ENCODE results near the gene TCL1A. TPM values are rescaled to one million over a fixed set of nuclear protein-coding genes. Genes with fewer than 3 reads are reported as not detected.

The TCL1A gene
- total RNA-seq, 1 experiment from 2014 or later: not detected

DNA sequence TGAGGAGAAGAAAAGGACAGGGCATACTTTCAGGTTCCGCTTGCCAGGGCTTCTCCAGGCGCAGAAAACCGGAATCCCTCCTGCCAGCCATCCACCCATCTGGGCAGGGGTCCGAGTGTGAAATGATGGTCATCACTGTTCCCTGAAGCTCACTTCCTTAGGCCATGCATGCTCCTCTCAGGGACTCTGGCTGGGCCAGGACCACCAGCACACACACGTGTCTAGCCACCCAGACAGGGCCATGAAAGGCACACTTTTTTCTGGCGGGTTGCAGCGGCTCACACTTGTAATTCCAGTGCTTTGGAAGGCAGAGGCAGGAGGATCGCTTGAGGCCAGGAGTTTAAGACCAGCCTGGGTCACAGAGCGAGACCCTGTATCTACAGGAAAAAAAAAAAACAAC lies 1.5 kb downstream of the TCL1A start:
- DNase-seq (ENCODE audit: low read depth, low spot score): no peak
- in situ Hi-C loops (cut with HindIII; ENCODE audit: low pct_unique_long_range_greater_than_20kb, low sequenced_read_pairs): no loop called here

- DNase-seq (ENCODE audit: low read depth, low spot score): no peak
- in situ Hi-C loops (cut with HindIII; ENCODE audit: low pct_unique_long_range_greater_than_20kb, low sequenced_read_pairs): no loop called here
Measured at GRCh38 chr14:95711476-95712176, 2.3 kb downstream of the TCL1A start.

DNA sequence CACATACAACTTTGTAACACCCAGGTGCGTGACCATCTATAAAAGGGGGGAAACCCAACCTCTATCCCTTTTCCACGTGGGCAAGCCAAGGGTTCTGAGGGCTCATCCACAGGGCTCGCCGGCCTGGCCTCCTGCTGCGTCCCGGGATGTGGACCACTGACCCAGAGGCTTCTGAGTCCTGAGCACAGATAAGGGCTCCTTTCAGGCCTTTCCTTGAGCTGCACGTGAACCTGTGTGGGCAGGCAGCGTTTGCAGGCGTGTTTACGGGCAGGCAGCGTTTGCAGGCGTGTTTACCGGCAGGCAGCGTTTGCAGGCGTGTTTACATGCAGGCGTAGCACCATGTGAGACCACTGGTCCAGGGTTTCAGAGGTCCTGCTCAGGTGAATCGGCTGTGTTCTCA lies 3.8 kb downstream of the TCL1A start:
- in situ Hi-C loops (cut with HindIII; ENCODE audit: low pct_unique_long_range_greater_than_20kb, low sequenced_read_pairs): no loop called here
- no peak for DNase-seq (ENCODE audit: low read depth, low spot score)

- DNase-seq (ENCODE audit: low read depth, low spot score): no peak
- in situ Hi-C loops (cut with HindIII; ENCODE audit: low pct_unique_long_range_greater_than_20kb, low sequenced_read_pairs): no loop called here
Measured at GRCh38 chr14:95707327-95707726, 6.6 kb downstream of the TCL1A start.

- DNase-seq (ENCODE audit: low read depth, low spot score): no peak
- in situ Hi-C loops (cut with HindIII; ENCODE audit: low pct_unique_long_range_greater_than_20kb, low sequenced_read_pairs): no loop called here
Measured at GRCh38 chr14:95705518-95705917, 8.4 kb downstream of the TCL1A start.

DNA sequence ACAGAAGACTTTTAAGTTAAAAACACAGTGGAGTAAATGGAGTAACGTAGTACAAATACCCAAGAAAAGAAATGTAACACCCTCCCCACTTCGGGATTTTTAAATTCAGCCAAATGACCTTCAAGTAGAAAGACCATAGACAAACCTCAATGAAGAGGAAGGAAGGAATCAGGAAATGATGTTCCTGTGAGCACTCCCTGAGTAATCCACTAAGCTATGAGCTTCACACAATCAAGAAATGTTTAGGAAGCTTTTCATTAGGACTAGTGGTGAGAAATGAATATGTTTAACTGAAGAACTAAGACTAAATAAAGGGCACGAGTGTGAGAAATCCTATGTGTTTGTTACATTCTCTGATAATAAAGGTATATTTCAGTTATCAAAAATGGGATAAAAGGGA lies 10.1 kb downstream of the TCL1A start:
- no peak for DNase-seq (ENCODE audit: low read depth, low spot score)
- in situ Hi-C loops (cut with HindIII; ENCODE audit: low pct_unique_long_range_greater_than_20kb, low sequenced_read_pairs): no loop called here

DNA sequence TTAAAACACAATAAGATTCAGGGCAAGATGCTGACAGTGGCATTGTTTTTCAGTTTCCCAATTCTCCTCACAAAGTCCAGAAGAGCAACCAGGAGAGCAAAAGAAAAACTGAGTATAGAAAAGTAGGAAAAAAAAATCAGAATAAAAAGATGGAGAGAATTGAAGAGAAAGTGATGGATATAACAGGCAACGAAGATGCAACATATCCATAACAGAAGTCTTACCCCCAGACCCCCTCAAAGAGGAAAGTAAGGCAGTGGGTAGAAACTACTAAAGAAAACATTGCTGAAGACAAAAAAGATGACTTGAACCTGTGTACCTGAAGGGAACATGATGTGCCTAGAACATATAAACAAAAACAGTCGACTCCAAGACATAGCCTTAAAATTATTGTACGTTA lies 10.6 kb downstream of the TCL1A start:
- in situ Hi-C loops (cut with HindIII; ENCODE audit: low pct_unique_long_range_greater_than_20kb, low sequenced_read_pairs): no loop called here

GRCh38 chr14:95701846-95702221 lies 12.1 kb downstream of the TCL1A start:
- in situ Hi-C loops (cut with HindIII; ENCODE audit: low pct_unique_long_range_greater_than_20kb, low sequenced_read_pairs): no loop called here
- no peak for DNase-seq (ENCODE audit: low read depth, low spot score)

More for the DNA sequence above, 10.6 kb downstream of the TCL1A start:
- DNase-seq (ENCODE audit: low read depth, low spot score): no peak

- in situ Hi-C loops (cut with HindIII; ENCODE audit: low pct_unique_long_range_greater_than_20kb, low sequenced_read_pairs): no loop called here
Measured at GRCh38 chr14:95700221-95700976, 13.5 kb downstream of the TCL1A start.

GRCh38 chr14:95699412-95699811 lies 14.5 kb downstream of the TCL1A start:
- in situ Hi-C loops (cut with HindIII; ENCODE audit: low pct_unique_long_range_greater_than_20kb, low sequenced_read_pairs): no loop called here

More at GRCh38 chr14:95700221-95700976, 13.5 kb downstream of the TCL1A start:
- DNase-seq (ENCODE audit: low read depth, low spot score): no peak

GRCh38 chr14:95698287-95698686 lies 15.6 kb downstream of the TCL1A start:
- no peak for DNase-seq (ENCODE audit: low read depth, low spot score)
- in situ Hi-C loops (cut with HindIII; ENCODE audit: low pct_unique_long_range_greater_than_20kb, low sequenced_read_pairs): no loop called here

More at GRCh38 chr14:95699412-95699811, 14.5 kb downstream of the TCL1A start:
- DNase-seq (ENCODE audit: low read depth, low spot score): no peak

GRCh38 chr14:95697764-95698163 lies 16.2 kb downstream of the TCL1A start:
- in situ Hi-C loops (cut with HindIII; ENCODE audit: low pct_unique_long_range_greater_than_20kb, low sequenced_read_pairs): no loop called here

GRCh38 chr14:95696741-95697140 lies 17.2 kb downstream of the TCL1A start:
- in situ Hi-C loops (cut with HindIII; ENCODE audit: low pct_unique_long_range_greater_than_20kb, low sequenced_read_pairs): no loop called here
- no peak for DNase-seq (ENCODE audit: low read depth, low spot score)

More at GRCh38 chr14:95697764-95698163, 16.2 kb downstream of the TCL1A start:
- DNase-seq (ENCODE audit: low read depth, low spot score): no peak

DNA sequence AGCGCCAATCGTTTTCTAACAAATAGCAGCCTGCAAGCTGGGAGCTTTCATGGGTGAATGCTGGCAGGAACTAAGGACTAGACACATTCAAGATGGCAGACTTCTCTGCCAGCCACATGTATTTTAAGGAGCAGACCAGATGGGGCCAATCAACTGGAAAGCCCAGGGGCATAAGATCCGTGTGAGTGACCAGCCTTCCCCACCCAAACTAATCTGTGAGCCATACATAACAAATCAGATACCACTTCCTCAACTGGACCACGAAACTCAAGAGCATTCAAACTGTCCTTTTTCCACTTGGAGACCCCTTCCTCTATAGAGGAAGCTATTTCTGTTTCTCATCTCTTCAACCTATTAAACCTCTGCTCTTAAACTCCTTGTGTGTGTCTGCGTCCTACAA lies 18.0 kb downstream of the TCL1A start:
- DNase-seq (ENCODE audit: low read depth, low spot score): no peak
- in situ Hi-C loops (cut with HindIII; ENCODE audit: low pct_unique_long_range_greater_than_20kb, low sequenced_read_pairs): no loop called here

GRCh38 chr14:95695051-95695450 lies 18.9 kb downstream of the TCL1A start:
- in situ Hi-C loops (cut with HindIII; ENCODE audit: low pct_unique_long_range_greater_than_20kb, low sequenced_read_pairs): no loop called here
- DNase-seq (ENCODE audit: low read depth, low spot score): no peak

DNA sequence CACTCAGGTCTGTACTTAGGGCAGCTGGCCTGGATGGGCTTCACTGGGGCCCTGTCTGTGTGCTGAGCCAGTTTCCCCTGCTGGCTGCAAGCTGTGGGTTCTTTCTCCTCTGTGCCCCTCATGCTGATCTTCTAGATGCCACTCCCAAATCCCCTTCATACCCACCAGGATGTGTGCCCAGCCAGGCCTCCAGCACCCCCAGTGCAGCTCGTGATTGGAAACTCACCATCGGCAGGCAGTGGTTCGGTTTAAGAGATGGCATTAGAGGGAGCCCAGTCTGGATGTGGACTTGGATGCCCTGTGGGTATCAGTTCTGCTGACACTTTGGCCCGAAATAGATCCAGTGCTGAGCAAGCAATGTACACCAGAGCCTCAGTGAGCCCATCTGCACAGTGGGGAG lies 21.8 kb downstream of the TCL1A start:
- in situ Hi-C loops (cut with HindIII; ENCODE audit: low pct_unique_long_range_greater_than_20kb, low sequenced_read_pairs): no loop called here

GRCh38 chr14:95691591-95691990 lies 22.3 kb downstream of the TCL1A start:
- DNase-seq (ENCODE audit: low read depth, low spot score): no peak
- in situ Hi-C loops (cut with HindIII; ENCODE audit: low pct_unique_long_range_greater_than_20kb, low sequenced_read_pairs): no loop called here

More for the DNA sequence above, 21.8 kb downstream of the TCL1A start:
- no peak for DNase-seq (ENCODE audit: low read depth, low spot score)

DNA sequence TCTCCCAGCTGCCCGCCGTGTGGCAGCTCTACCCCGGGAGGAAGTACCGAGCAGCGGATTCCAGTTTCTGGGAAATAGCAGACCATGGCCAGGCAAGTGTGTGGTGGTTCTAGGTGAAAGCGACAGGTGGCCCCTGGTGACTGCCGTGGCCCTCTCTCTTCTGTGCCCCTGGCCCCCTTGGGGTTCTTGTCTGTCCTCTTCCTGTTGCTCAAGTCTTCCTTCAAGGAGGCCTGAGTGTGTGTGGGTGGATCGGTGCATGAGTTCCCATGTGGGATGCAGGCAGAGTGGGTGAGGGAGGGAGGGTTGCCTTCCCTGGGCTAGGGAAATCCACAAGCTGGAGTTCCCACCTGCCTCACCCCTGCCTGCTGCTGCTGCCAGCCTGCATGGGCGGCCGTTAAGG lies 23.1 kb downstream of the TCL1A start:
- no peak for DNase-seq (ENCODE audit: low read depth, low spot score)
- in situ Hi-C loops (cut with HindIII; ENCODE audit: low pct_unique_long_range_greater_than_20kb, low sequenced_read_pairs): no loop called here

DNA sequence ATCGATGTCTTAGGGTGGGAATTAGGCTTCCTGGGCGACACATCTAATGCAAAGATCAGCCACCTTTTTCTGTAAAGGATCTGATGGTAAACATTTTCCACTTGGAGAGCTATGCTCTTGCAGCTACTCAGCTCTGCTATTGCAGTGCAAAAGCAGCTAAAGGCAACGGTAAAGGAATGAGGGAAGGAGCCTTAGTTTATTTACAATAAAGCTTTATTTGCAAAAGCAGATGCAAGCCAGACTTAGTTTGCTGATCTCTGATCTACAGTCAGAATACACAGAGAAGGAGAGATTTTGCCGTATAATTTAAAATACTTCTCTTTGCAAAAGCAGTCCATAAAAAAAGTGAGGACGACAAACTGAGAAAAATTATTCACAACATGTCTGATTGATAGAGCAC lies 24.5 kb downstream of the TCL1A start:
- in situ Hi-C loops (cut with HindIII; ENCODE audit: low pct_unique_long_range_greater_than_20kb, low sequenced_read_pairs): no loop called here

More for the DNA sequence above, 24.5 kb downstream of the TCL1A start:
- no peak for DNase-seq (ENCODE audit: low read depth, low spot score)
